Trophoblast cell (in vitro differentiated cells and primary cell): ENCODE data around the gene GBP4.

Experiments used
- DNase-seq, 2 donors: peaks; one replicate each; pipeline ENCODE4 v3.0.0-alpha.2; 2016
- H2AFZ ChIP-seq: 2 replicates; pipeline ENCODE4 v1.6.1; 2013; ENCODE audit warnings: low read length, moderate library complexity, mild to moderate bottlenecking; ENCODE audit not compliant: insufficient read depth, poor library complexity
- H2AK5ac ChIP-seq: 2 replicates; pipeline ENCODE4 v1.6.1; 2013; ENCODE audit warnings: mild to moderate bottlenecking, low read length
- H2BK120ac ChIP-seq: 2 replicates; pipeline ENCODE4 v1.6.1; 2013; ENCODE audit warnings: low read length, mild to moderate bottlenecking, moderate library complexity; ENCODE audit not compliant: insufficient read depth, poor library complexity
- H2BK12ac ChIP-seq: 2 replicates; pipeline ENCODE4 v1.6.1; 2013; ENCODE audit warnings: mild to moderate bottlenecking, low read length, moderate library complexity
- H2BK5ac ChIP-seq: 2 replicates; pipeline ENCODE4 v1.6.1; 2013; ENCODE audit warnings: low read length, low read depth, moderate library complexity, mild to moderate bottlenecking; ENCODE audit not compliant: poor library complexity
- H3K14ac ChIP-seq: 2 replicates; pipeline ENCODE4 v1.6.1; 2013; ENCODE audit warnings: mild to moderate bottlenecking, low read length
- H3K18ac ChIP-seq: 2 replicates; pipeline ENCODE4 v1.6.1; 2013; ENCODE audit warnings: mild to moderate bottlenecking, low read length
- H3K23ac ChIP-seq: 2 replicates; pipeline ENCODE4 v1.6.1; 2013; ENCODE audit warnings: low read length
- H3K27ac ChIP-seq: 2 replicates; pipeline ENCODE4 v1.5.1; 2013; ENCODE audit warnings: low read depth, mild to moderate bottlenecking, inconsistent platforms, low read length, moderate library complexity
- H3K27me3 ChIP-seq: 2 replicates; pipeline ENCODE4 v1.6.1; 2013; ENCODE audit warnings: inconsistent platforms, mild to moderate bottlenecking, low read length, moderate library complexity; ENCODE audit not compliant: insufficient read depth
- H3K36me3 ChIP-seq, 2 experiments: 1 replicate in 1 of 2; 2 replicates in 1 of 2; pipeline ENCODE4 v1.6.1; 2013; ENCODE audit warnings: low read length in 2 of 2, mild to moderate bottlenecking in 2 of 2, moderate library complexity in 1 of 2; ENCODE audit not compliant: insufficient read depth in 2 of 2, control insufficient read depth in 1 of 2
- H3K4ac ChIP-seq: 2 replicates; pipeline ENCODE4 v1.6.1; 2013; ENCODE audit warnings: low read depth, mild to moderate bottlenecking, low read length, moderate library complexity
- H3K4me1 ChIP-seq, 2 experiments: 1 replicate in 1 of 2; 2 replicates in 1 of 2; pipeline ENCODE4 v1.6.1; 2013; ENCODE audit warnings: low read length in 2 of 2, mild to moderate bottlenecking in 2 of 2, moderate library complexity in 1 of 2; ENCODE audit not compliant: insufficient read depth in 2 of 2, control insufficient read depth in 1 of 2
- H3K4me2 ChIP-seq: 2 replicates; pipeline ENCODE4 v1.6.1; 2013; ENCODE audit warnings: inconsistent platforms, mild to moderate bottlenecking, low read length, moderate library complexity
- H3K4me3 ChIP-seq: 2 replicates; pipeline ENCODE4 v1.5.1; 2013; ENCODE audit warnings: mild to moderate bottlenecking, low read depth, low read length, inconsistent platforms
- H3K79me1 ChIP-seq: one replicate; pipeline ENCODE4 v1.6.1; 2013; ENCODE audit warnings: low read length
- H3K79me2 ChIP-seq: 2 replicates; pipeline ENCODE4 v1.6.1; 2013; ENCODE audit warnings: low read length, mild to moderate bottlenecking; ENCODE audit not compliant: control insufficient read depth, insufficient read depth, poor library complexity
- H3K9ac ChIP-seq: 2 replicates; pipeline ENCODE4 v1.6.1; 2013; ENCODE audit warnings: mild to moderate bottlenecking, low read length
- H3K9me3 ChIP-seq: 2 replicates; pipeline ENCODE4 v1.6.1; 2013; ENCODE audit warnings: low read depth, mild to moderate bottlenecking, control low read depth, inconsistent platforms, low read length; ENCODE audit not compliant: insufficient read depth
- H4K12ac ChIP-seq: 2 replicates; pipeline ENCODE4 v1.6.1; 2013; ENCODE audit warnings: low read depth, mild to moderate bottlenecking, low read length, moderate library complexity
- H4K8ac ChIP-seq: 2 replicates; pipeline ENCODE4 v1.6.1; 2013; ENCODE audit warnings: low read depth, mild to moderate bottlenecking, low read length, moderate library complexity
- H4K91ac ChIP-seq: one replicate; pipeline ENCODE4 v1.6.1; 2013; ENCODE audit warnings: low read depth, mild to moderate bottlenecking, low read length, moderate library complexity
- WGBS: extraction: QIAGEN DNeasy Blood & Tissue Kit; methylation state at CpG from one replicate; pipeline ENCODE4 v1.1.7; 2013; ENCODE audit warnings: missing lambda C conversion rate; ENCODE audit not compliant: insufficient read length, insufficient coverage; ENCODE audit errors: extremely low coverage; 5-methylcytosine and 5-hydroxymethylcytosine counted together

The GBP4 gene

DNA sequence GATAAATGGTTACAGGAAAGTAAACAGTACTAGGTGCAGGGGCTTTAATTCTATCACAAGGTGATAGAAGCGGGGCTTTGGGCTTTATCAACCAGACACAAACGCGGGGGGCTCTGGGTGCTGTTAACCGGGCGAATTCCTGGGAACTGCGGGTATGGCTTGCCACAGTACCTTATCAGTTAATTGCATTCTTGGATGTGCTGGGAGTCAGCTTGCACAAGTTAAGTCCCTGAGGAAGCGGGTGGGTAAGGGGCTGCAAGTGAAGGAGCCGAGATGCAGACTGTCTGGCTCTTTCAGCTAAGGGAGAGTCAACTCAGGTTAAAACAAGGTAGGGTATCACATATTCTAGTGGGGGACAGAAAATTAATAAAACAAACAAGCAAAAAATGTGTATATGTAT, 661 bp downstream of the GBP4 start:
- no peak overlapping the region for H3K27ac ChIP-seq
- H3K14ac ChIP-seq = no peak overlapping the region
- H2BK120ac ChIP-seq = no peak overlapping the region
- no peak overlapping the region for H2BK12ac ChIP-seq
- H4K8ac ChIP-seq = no peak overlapping the region
- no peak overlapping the region for H2AK5ac ChIP-seq
- H3K9ac ChIP-seq = no peak overlapping the region
- H4K12ac ChIP-seq = no peak overlapping the region
- no peaks in the 10 kb centered on the region for H3K4me1 ChIP-seq
- peak in 1 of 2 donors; percentile 51 for DNase-seq
- no peaks in the 10 kb centered on the region for H3K79me1 ChIP-seq
- no peaks in the 10 kb centered on the region for H3K36me3 ChIP-seq
- no peak overlapping the region for H2BK5ac ChIP-seq
- no peak overlapping the region for H3K4ac ChIP-seq
- WGBS = no CpG with 5 or more reads among the region's 8 CpGs
- no peak overlapping the region for H3K23ac ChIP-seq
- no peak overlapping the region for H3K4me2 ChIP-seq
- H3K27me3 ChIP-seq = no peaks in the 10 kb centered on the region
- no peaks in the 10 kb centered on the region for H3K9me3 ChIP-seq
- no peak overlapping the region for H4K91ac ChIP-seq
- H2AFZ ChIP-seq = no peak overlapping the region
- H3K18ac ChIP-seq = no peak overlapping the region
- H3K79me2 ChIP-seq = no peaks in the 10 kb centered on the region
- no peak overlapping the region for H3K4me3 ChIP-seq

DNA sequence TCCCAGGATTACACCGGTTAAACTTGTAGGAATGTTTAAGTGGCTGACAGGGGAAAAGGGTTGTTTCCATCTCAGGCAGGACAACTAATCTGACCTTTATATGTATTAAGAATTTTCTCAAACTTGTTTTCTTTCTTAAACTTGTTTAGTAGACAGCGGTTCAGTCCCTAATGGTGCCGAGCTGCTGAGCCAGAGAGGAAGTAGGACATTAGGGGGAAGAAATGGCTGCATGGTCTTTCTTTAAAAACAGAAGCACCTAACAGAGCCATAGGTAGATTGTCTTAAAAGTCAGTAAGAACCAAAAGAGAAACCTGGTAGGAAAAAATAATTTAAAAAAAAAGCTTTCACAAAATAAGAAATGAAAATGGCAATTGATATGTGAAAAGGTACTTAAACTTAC, 3.3 kb downstream of the GBP4 start:
- no peak for DNase-seq
- H2BK12ac ChIP-seq = no peak overlapping the region
- H2AFZ ChIP-seq = no peak overlapping the region
- H3K9ac ChIP-seq = no peak overlapping the region
- H2AK5ac ChIP-seq = no peak overlapping the region
- no peak overlapping the region for H4K91ac ChIP-seq
- H4K12ac ChIP-seq = no peak overlapping the region
- no peak overlapping the region for H3K4me2 ChIP-seq
- H3K4me3 ChIP-seq = no peak overlapping the region
- H3K23ac ChIP-seq = no peak overlapping the region
- no peak overlapping the region for H3K14ac ChIP-seq
- no peaks in the 10 kb centered on the region for H3K4me1 ChIP-seq
- no peak overlapping the region for H3K18ac ChIP-seq
- H3K9me3 ChIP-seq = no peaks in the 10 kb centered on the region
- H2BK5ac ChIP-seq = no peak overlapping the region
- H3K27me3 ChIP-seq = no peaks in the 10 kb centered on the region
- H2BK120ac ChIP-seq = no peak overlapping the region
- no peak overlapping the region for H4K8ac ChIP-seq
- WGBS = no CpG with 5 or more reads among the region's 3 CpGs
- H3K79me2 ChIP-seq = no peaks in the 10 kb centered on the region
- no peaks in the 10 kb centered on the region for H3K79me1 ChIP-seq
- H3K36me3 ChIP-seq = no peaks in the 10 kb centered on the region
- no peak overlapping the region for H3K27ac ChIP-seq
- H3K4ac ChIP-seq = no peak overlapping the region

DNA sequence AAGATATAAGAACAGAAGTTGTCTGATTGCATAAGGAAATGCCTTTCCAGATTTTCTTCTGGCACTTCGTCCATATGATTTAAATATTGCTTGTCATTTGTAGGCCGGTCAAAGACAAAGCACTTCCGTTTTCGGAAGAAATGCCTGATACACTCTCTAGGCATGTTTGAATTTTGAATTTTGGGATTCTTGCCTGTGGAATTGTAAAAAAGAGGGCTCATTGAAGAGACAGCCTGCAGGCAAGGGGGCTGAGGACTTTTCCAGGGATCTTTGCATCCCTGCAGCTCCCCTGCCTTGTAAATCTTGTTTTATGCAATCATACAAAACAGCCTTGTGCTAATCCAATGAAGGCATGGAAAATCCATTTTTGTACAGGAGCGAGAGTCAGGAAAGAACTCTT, 7.4 kb downstream of the GBP4 start:
- Histone ChIP-seq H2BK12ac (no peak overlapping the region), H3K27me3 (no peaks in the 10 kb centered on the region), H3K14ac (no peak overlapping the region), H2BK120ac (no peak overlapping the region), H3K4me1 (no peaks in the 10 kb centered on the region), H3K18ac (no peak overlapping the region), H2AFZ (no peak overlapping the region), H3K36me3 (no peaks in the 10 kb centered on the region), H4K8ac (no peak overlapping the region), H3K79me1 (no peaks in the 10 kb centered on the region), H4K91ac (no peak overlapping the region), H3K4ac (no peak overlapping the region), H3K4me2 (no peak overlapping the region), H2BK5ac (no peak overlapping the region), H3K23ac (no peak overlapping the region), H3K4me3 (no peak overlapping the region), H3K27ac (no peak overlapping the region), H3K9ac (no peak overlapping the region), H4K12ac (no peak overlapping the region), H3K79me2 (no peaks in the 10 kb centered on the region), H2AK5ac (no peak overlapping the region), H3K9me3 (no peaks in the 10 kb centered on the region)
- no peak for DNase-seq
- no CpG with 5 or more reads among the region's 5 CpGs for WGBS

DNA sequence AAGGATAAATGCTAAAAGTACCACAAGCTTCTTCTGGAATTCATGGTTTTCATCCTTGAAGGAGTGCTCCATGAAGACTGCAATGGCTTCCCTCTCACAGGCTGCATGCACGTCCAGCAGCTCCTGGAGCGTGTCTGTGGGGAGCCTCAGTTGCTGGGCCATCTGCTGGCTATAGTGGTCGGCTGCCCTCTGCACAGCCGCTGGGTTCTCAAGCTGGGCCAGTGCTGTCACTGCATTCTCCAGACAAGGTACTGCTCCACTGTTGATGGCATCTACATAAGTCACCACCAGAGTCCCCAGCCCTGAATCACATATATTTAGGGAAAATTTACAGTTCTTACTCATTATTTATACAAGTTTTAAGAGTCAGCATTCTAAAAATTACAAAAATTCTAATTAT, 8.7 kb downstream of the GBP4 start:
- H3K4me2 ChIP-seq = no peak overlapping the region
- DNase-seq = no peak
- H3K9me3 ChIP-seq = no peaks in the 10 kb centered on the region
- no CpG with 5 or more reads among the region's 4 CpGs for WGBS
- H2AK5ac ChIP-seq = no peak overlapping the region
- H3K18ac ChIP-seq = no peak overlapping the region
- no peak overlapping the region for H2BK12ac ChIP-seq
- H2BK120ac ChIP-seq = no peak overlapping the region
- no peak overlapping the region for H4K8ac ChIP-seq
- no peak overlapping the region for H2BK5ac ChIP-seq
- no peak overlapping the region for H3K4ac ChIP-seq
- H4K91ac ChIP-seq = no peak overlapping the region
- H3K79me2 ChIP-seq = no peaks in the 10 kb centered on the region
- no peak overlapping the region for H4K12ac ChIP-seq
- no peak overlapping the region for H3K14ac ChIP-seq
- H3K4me3 ChIP-seq = no peak overlapping the region
- H3K9ac ChIP-seq = no peak overlapping the region
- H2AFZ ChIP-seq = no peak overlapping the region
- no peaks in the 10 kb centered on the region for H3K4me1 ChIP-seq
- no peak overlapping the region for H3K23ac ChIP-seq
- no peaks in the 10 kb centered on the region for H3K79me1 ChIP-seq
- H3K36me3 ChIP-seq = no peaks in the 10 kb centered on the region
- H3K27me3 ChIP-seq = no peaks in the 10 kb centered on the region
- H3K27ac ChIP-seq = no peak overlapping the region
